Ovary (tissue), 10 donors: Measurements from ENCODE around the gene ASL. TPM values are rescaled to one million over a fixed set of nuclear protein-coding genes. Genes with fewer than 3 reads are reported as not detected.
A peak's percentile ranks its signal among the peaks of the same experiment; 100 is the strongest.
"Not testable (repeated sequence)": the region's sequence is repeated elsewhere in the genome, so short reads cannot be mapped to it uniquely, and the experiment has no call there.

Experiments used
- DNase-seq, 5 donors: peaks; one replicate each; pipeline ENCODE4 v3.0.0-alpha.2; 2019 to 2020
- H3K27ac ChIP-seq, 2 donors: fragments of 200-600 bp; one replicate each; pipeline versions ENCODE4 v1.5.1 to v1.8.0; 2019 to 2022
- H3K27me3 ChIP-seq: fragments of 200-600 bp; one replicate; pipeline ENCODE4 v1.8.0; 2022
- H3K36me3 ChIP-seq: fragments of 200-600 bp; sonication (generic); one replicate; pipeline ENCODE4 v1.5.1; 2019
- H3K4me1 ChIP-seq: one replicate; pipeline ENCODE4 v1.8.1; 2013; ENCODE audit warnings: mild to moderate bottlenecking, moderate library complexity; ENCODE audit not compliant: insufficient read depth
- H3K4me3 ChIP-seq: fragments of 200-600 bp; sonication (generic); one replicate; pipeline ENCODE4 v1.5.1; 2017
- H3K9me3 ChIP-seq, 2 donors: fragments of 200-600 bp in 1 of 2; sonication (generic) in 1 of 2; one replicate each; pipeline versions ENCODE4 v1.5.1 to v1.8.1; 2013 to 2019; ENCODE audit warnings: mild to moderate bottlenecking in 1 of 2, moderate library complexity in 1 of 2
- EP300 ChIP-seq: sonication (generic); formaldehyde crosslinking; IDR thresholded peaks from one replicate; pipeline ENCODE4 v1.6.1; 2017; ENCODE audit warnings: antibody characterized with exemption
- POLR2A ChIP-seq: fragments of 450-650 bp; IDR thresholded peaks from one replicate; pipeline ENCODE4 v1.6.1; 2017; ENCODE audit warnings: antibody characterized with exemption, mild to moderate bottlenecking, moderate library complexity
- WGBS, 3 donors: extraction: QIAGEN DNeasy Blood & Tissue Kit in 1 of 3; methylation state at CpG; one replicate each; pipeline versions ENCODE4 v1.1.5 to v1.1.7; 2013 to 2017; 5-methylcytosine and 5-hydroxymethylcytosine counted together
- intact Hi-C, 4 donors: fragments of 100-400 bp; cut with DNase I; formaldehyde crosslinking; loops; one replicate each; pipeline versions ENCODE4 v1.11.0 to v1.15.1; 2022 to 2023
- long read RNA-seq, 3 donors: library from polyadenylated mRNA in 2 of 3; unstranded in 2 of 3; transcript quantifications; one replicate each; pipeline ENCODE4 v2.0.0 and lab custom pipeline, GENCODE V29; 2021 to 2026
- polyA plus RNA-seq, 2 donors: library from polyadenylated mRNA; stranded (reverse); fragments of 200-250 nt in 1 of 2; fragments of 350-450 nt in 1 of 2; fragmentation: Illumina TruSeq in 1 of 2; extraction: RNeasy Lipid Tissue Mini Kit (QIAGEN cat#74804) in 1 of 2; gene quantifications; one replicate each; pipeline ENCODE4 v1.2.3, GENCODE V29; 2013 to 2014
- total RNA-seq, 7 donors: library from RNA; depleted of rRNA in 2 of 7; stranded (reverse); fragments of >200 nt in 2 of 7; fragmentation: NEBNext Ultra II Directional in 3 of 7; extraction: Animal tissue kit (Norgen Biotek cat#: 25700) in 3 of 7; gene quantifications; one replicate each; pipeline versions ENCODE4 v1.1.0 to v1.2.4, GENCODE V29; 2016 to 2023
- TF ChIP-seq, protein P1 (sequence below), 3 donors: fragments of 450-650 bp in 2 of 3; fragments of 200-600 bp in 1 of 3; IDR thresholded peaks; one replicate each; pipeline versions ENCODE4 v1.5.1 to v1.8.0; 2016 to 2022; ENCODE audit warnings: antibody characterized with exemption in 3 of 3, mild to moderate bottlenecking in 1 of 3
- donor health status: DM: no; HTN: no; CAD: no; lungs with moderate emphysema.
- donor health status: DM: no; HTN: no; CAD: no.
- donor health status: Bipolar disorder and iron deficiency.
- donor health status: DM: yes; HTN: yes; CAD: no.
- donor health status: DM: no; HTN: no; CAD: no.
- donor health status: DM: yes; HTN: yes; CAD: no.

ASL gene
- 10 to 100 TPM; 11.9 to 28.8 (median 18.6) TPM for total RNA-seq
- 10 to 100 TPM in 1 of 2 donors, 1 to 10 TPM in 1; 2.8 to 26.7 TPM for polyA plus RNA-seq
- long read RNA-seq, donor 1, transcript ASL-201 (17 exons, 2,143 nt), result minor isoform, 11 of 67 reads
- long read RNA-seq, donor 1, transcript ASL-205 (16 exons, 1,622 nt), result major isoform, 18 of 67 reads
- long read RNA-seq, donor 1, partial matches to known transcripts, result 6 of 67 reads
- long read RNA-seq, donor 1, other reads (novel, unspliced or antisense), result 29 of 67 reads
- long read RNA-seq, donor 2, partial matches to known transcripts, result 0 of 3 reads
- long read RNA-seq, donor 2, other reads (novel, unspliced or antisense), result 0 of 3 reads
- long read RNA-seq, donor 3, transcript ASL-201 (17 exons, 2,143 nt), result major isoform, 14 of 36 reads
- long read RNA-seq, donor 3, transcript ASL-205 (16 exons, 1,622 nt), result minor isoform, 8 of 36 reads
- long read RNA-seq, donor 3, partial matches to known transcripts, result 7 of 36 reads
- long read RNA-seq, donor 3, other reads (novel, unspliced or antisense), result 5 of 36 reads

DNA sequence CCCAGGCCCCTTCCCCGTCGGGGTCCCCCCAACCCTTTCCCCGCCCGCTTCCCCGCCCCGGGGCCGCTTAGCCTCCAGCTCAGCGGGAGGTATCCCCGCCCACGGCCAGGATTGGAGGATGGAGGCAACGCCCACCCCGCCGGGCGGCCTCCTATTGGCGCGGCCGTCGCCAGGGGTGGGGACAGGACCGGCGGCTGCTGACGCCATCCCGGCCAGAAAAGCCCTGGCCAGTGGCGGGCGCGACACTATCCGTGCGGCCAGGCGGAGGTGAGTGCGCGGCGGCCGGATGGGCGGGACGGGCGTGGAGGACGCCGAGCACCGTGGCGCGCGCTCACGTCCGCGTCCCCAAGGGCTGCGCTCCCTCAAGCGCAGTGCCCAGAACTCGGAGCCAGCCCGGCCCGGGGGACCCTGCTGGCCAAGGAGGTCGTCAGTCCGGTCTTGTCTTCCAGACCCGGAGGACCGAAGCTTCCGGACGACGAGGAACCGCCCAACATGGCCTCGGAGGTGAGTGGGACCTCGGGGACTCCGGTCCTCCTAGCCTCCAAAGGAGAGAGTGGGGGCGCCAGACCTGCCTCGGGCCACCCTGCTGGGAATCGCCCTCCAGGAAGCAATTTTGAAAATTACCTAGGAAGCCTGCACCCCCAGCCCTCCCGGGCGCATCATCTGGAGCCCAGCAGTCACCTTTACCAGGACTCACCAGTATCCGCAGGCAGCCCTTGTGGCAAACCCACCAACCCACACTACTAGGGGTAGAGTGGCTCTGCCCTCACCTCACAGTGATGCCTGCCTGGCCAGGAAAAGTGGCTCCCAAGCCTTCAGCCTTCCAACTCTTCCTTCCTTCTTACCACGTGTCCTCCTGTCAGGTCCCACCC lies at the start of gene ASL:
Gene ASL, plus strand, starts transcription at position 230 of the 872 bp plus-strand sequence. Its CDS starts 263 bp downstream, at position 493.
- no peaks in the 10 kb centered on the region for H3K36me3 ChIP-seq
- H3K9me3 ChIP-seq, result no peaks in the 10 kb centered on the region
- H3K27ac ChIP-seq, result peak within 1 kb of the TSS; percentile 49 to 71
- WGBS, 3 donors, result 0 to 1% (median 1%) methylated on average over 52 to 67 of the region's 67 CpGs
- no peaks in the 10 kb centered on the region for H3K27me3 ChIP-seq
- intact Hi-C loops, result no loop called here
- peak; percentile 92 to 96 (median 94) for DNase-seq
- peak; percentile 84 for TF ChIP-seq POLR2A
- no peak for TF ChIP-seq EP300
- TF ChIP-seq, protein P1, sequence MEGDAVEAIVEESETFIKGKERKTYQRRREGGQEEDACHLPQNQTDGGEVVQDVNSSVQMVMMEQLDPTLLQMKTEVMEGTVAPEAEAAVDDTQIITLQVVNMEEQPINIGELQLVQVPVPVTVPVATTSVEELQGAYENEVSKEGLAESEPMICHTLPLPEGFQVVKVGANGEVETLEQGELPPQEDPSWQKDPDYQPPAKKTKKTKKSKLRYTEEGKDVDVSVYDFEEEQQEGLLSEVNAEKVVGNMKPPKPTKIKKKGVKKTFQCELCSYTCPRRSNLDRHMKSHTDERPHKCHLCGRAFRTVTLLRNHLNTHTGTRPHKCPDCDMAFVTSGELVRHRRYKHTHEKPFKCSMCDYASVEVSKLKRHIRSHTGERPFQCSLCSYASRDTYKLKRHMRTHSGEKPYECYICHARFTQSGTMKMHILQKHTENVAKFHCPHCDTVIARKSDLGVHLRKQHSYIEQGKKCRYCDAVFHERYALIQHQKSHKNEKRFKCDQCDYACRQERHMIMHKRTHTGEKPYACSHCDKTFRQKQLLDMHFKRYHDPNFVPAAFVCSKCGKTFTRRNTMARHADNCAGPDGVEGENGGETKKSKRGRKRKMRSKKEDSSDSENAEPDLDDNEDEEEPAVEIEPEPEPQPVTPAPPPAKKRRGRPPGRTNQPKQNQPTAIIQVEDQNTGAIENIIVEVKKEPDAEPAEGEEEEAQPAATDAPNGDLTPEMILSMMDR (IDR thresholded peaks at IDR 0.05), result peak in 2 of 3 donors; percentile 12 to 20
- H3K4me3 ChIP-seq, result peak within 1 kb of the TSS; percentile 87
- peaks cover 10% of the 10 kb centered on the region for H3K4me1 ChIP-seq

DNA sequence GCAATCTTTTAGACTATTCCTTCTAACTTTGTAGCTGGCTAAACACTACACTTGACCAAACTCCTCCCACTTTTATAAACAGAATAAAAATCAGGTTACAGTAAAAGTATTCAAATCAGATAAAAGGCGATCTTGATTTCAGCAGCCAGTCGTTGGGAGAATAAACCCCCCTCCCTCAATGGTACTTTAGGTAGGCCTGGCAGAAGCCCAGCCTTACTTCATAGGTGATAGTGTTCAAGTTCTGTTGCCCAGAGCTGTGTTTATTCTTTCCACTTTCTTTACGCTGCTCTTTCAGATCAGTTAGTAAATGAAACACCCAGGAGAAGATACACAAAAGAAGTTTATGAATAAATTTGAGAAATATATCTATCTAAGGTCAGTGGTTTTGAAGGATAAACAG lies 47.3 kb upstream of the ASL start:
- H3K27ac ChIP-seq, H3K4me3 ChIP-seq, H3K27me3 ChIP-seq, H3K4me1 ChIP-seq, H3K9me3 ChIP-seq, DNase-seq, H3K36me3 ChIP-seq, intact Hi-C loops: not testable (repeated sequence)
- 43 to 64% (median 64%) methylated on average over 3 of the region's 3 CpGs for WGBS, 3 donors

DNA sequence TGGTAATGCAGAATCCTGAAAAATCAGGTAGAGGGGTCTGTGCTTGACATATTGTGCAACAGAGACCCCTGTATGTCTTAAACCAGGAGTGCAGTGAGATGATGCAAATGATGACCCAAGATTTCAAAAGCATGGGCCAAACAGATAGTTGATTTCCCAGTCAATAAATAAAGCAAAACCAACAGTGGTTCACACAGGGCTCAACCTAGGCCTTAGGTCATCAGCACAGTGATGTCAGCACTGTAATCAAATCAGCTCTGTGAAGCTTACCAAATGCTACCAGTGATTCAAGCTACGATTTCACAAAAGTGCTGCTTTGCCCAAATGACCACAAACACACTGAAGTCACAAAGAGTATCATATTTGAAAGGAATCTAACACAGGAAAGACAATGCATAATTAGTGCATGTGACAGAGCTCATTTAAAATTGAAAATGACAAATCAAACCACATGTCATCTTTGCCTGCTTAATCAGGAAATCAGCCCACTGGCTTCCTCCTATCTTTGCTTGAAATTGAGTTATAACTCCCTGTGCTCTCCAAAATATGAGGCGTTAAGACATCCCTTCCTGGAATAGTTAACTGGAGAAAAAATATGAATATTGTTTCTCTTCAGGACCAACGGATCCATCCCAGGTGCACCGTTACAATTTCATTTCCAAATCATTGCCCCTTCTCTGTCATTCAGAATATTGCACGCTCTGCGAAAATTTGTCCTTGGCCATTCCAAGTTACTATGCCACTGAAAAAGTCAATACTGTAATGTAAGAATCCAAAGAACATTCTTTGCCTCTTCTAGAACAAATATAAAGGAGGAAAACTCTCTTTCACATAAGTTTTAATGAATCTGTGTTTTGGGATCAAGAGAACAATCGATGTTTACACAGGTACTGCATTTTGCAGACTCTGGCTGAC lies 41.9 kb upstream of the ASL start:
- intact Hi-C loops, result no loop called here
- H3K27ac ChIP-seq, result no peak overlapping the region
- H3K27me3 ChIP-seq, result no peaks in the 10 kb centered on the region
- H3K4me3 ChIP-seq, result no peak overlapping the region
- no peaks in the 10 kb centered on the region for H3K4me1 ChIP-seq
- WGBS, 3 donors, result 70 to 71% (median 70%) methylated on average over 7 of the region's 7 CpGs
- no peaks in the 10 kb centered on the region for H3K9me3 ChIP-seq
- TF ChIP-seq POLR2A (no peak), EP300 (no peak)
- TF ChIP-seq, protein P1 (IDR thresholded peaks at IDR 0.05), result no peak
- H3K36me3 ChIP-seq, result no peaks in the 10 kb centered on the region
- no peak for DNase-seq

DNA sequence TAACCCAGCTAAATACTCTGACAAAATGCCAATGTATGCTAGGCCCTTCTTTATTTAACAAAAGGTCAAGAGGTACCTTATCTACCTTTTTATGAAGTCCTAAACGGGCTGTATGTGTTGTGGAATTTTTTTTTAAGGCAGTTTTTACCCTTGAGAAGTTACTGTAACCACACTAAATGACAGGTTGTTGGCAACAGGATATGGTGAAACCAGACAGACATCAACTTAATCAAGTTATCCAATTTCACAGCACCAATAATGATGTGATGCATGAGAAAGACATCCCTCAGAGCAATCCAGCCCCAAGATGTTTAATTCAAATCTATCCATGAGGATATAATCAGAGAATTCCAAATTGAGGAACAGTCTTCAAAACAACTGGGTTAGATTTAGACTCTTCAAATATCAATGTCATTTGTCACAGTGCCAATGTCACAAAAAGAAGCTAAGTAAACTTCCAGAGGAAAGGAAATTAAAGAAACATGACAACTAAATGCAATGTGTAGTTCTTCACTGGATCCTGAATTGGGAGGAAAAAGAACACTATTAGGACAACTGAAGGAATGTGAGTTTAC lies 41.1 kb upstream of the ASL start:
- intact Hi-C loops, result not testable (repeated sequence)

More for the DNA sequence above, 41.1 kb upstream of the ASL start:
- H3K4me1 ChIP-seq, H3K27me3 ChIP-seq, H3K9me3 ChIP-seq, H3K36me3 ChIP-seq, DNase-seq, H3K4me3 ChIP-seq, H3K27ac ChIP-seq: not testable (repeated sequence)
- 26 to 40% (median 32%) methylated on average over 1 of the region's 1 CpG for WGBS, 3 donors
